Activated naive CD4-positive, alpha-beta T cell treated with anti-CD3 and anti-CD28 coated beads, Interleukin-2, amount 50 U/mL, for 16 hours (primary cell): ENCODE results near the gene SPTBN1.

ENCODE experiments used
- DNase-seq: peaks from one replicate; pipeline ENCODE4 v3.0.0-alpha.2; 2020

SPTBN1 gene

GRCh38 chr2:54434711-54435110 lies 21.4 kb upstream of the SPTBN1 start:
- DNase-seq, result no peak

- DNase-seq, result no peak
These were observed 20.6 kb upstream of the SPTBN1 start for GRCh38 chr2:54435325-54436226.

GRCh38 chr2:54437588-54437987 lies 18.5 kb upstream of the SPTBN1 start:
- no peak for DNase-seq

GRCh38 chr2:54438271-54438670 lies 17.9 kb upstream of the SPTBN1 start:
- DNase-seq, result no peak

GRCh38 chr2:54439582-54439981 lies 16.5 kb upstream of the SPTBN1 start:
- no peak for DNase-seq

- DNase-seq, result no peak
These were observed 16.1 kb upstream of the SPTBN1 start for GRCh38 chr2:54440050-54440449.

GRCh38 chr2:54444503-54444902 lies 11.6 kb upstream of the SPTBN1 start:
- DNase-seq, result no peak

GRCh38 chr2:54446122-54446521 lies 10.0 kb upstream of the SPTBN1 start:
- DNase-seq, result no peak

- DNase-seq, result no peak
These were observed 9.5 kb upstream of the SPTBN1 start for GRCh38 chr2:54446625-54447024.

GRCh38 chr2:54454548-54455130 lies 1.5 kb upstream of the SPTBN1 start:
- no peak for DNase-seq

- DNase-seq, result no peak
These were observed 980 bp upstream of the SPTBN1 start for GRCh38 chr2:54455131-54455562.

- DNase-seq, result no peak
These were observed 160 bp downstream of the SPTBN1 start for GRCh38 chr2:54456362-54456611.

- DNase-seq, result peak; percentile 17
These were observed 640 bp downstream of the SPTBN1 start for GRCh38 chr2:54456612-54457322.

- peak; percentile 16 for DNase-seq
These were observed 1.3 kb downstream of the SPTBN1 start for GRCh38 chr2:54457323-54458023.

GRCh38 chr2:54459037-54459441 lies 2.9 kb downstream of the SPTBN1 start:
- DNase-seq, result no peak

GRCh38 chr2:54461261-54461660 lies 5.1 kb downstream of the SPTBN1 start:
- no peak for DNase-seq

GRCh38 chr2:54464341-54464740 lies 8.2 kb downstream of the SPTBN1 start:
- no peak for DNase-seq

- no peak for DNase-seq
These were observed 9.0 kb downstream of the SPTBN1 start for GRCh38 chr2:54465143-54465542.

GRCh38 chr2:54466870-54467269 lies 10.7 kb downstream of the SPTBN1 start:
- no peak for DNase-seq

- DNase-seq, result no peak
These were observed 12.5 kb downstream of the SPTBN1 start for GRCh38 chr2:54468673-54469072.

- no peak for DNase-seq
These were observed 13.4 kb downstream of the SPTBN1 start for GRCh38 chr2:54469484-54470053.

- DNase-seq, result no peak
These were observed 14.3 kb downstream of the SPTBN1 start for GRCh38 chr2:54470266-54470938.
